Spinal cord (tissue), 10 donors: ENCODE results near the gene MS4A10. TPM values are rescaled to one million over a fixed set of nuclear protein-coding genes. Genes with fewer than 3 reads are reported as not detected.

Source experiments
- DNase-seq, 6 donors: peaks; one replicate each; pipeline versions ENCODE4 v3.0.0 to v3.0.0-alpha.2; 2013 to 2015; ENCODE audit warnings: low spot score in 6 of 6, low read depth in 4 of 6
- H3K27ac ChIP-seq: one replicate; pipeline ENCODE4 v1.5.1; 2013; ENCODE audit warnings: low read depth, low read length, control low read depth
- H3K27me3 ChIP-seq: one replicate; pipeline ENCODE4 v1.6.1; 2013; ENCODE audit warnings: low read length; ENCODE audit not compliant: control insufficient read depth, insufficient read depth
- H3K36me3 ChIP-seq: one replicate; pipeline ENCODE4 v1.6.1; 2013; ENCODE audit warnings: low read length; ENCODE audit not compliant: control insufficient read depth, insufficient read depth
- H3K4me1 ChIP-seq: one replicate; pipeline ENCODE4 v1.6.1; 2013; ENCODE audit warnings: low read length; ENCODE audit not compliant: control insufficient read depth, insufficient read depth
- H3K4me3 ChIP-seq: one replicate; pipeline ENCODE4 v1.5.1; 2013; ENCODE audit warnings: low read depth, low read length, control low read depth
- H3K9me3 ChIP-seq: one replicate; pipeline ENCODE4 v1.6.1; 2013; ENCODE audit warnings: low read length; ENCODE audit not compliant: control insufficient read depth, insufficient read depth
- WGBS: methylation state at CpG from one replicate; pipeline ENCODE4 v1.1.5; 2013; ENCODE audit warnings: missing lambda C conversion rate; ENCODE audit not compliant: insufficient coverage; 5-methylcytosine and 5-hydroxymethylcytosine counted together
- polyA plus RNA-seq, 2 donors: library from polyadenylated mRNA; unstranded; fragments of 120-200 nt; gene quantifications; one replicate each; pipeline ENCODE4 v1.2.1, GENCODE V29; 2013; ENCODE audit not compliant: insufficient read length in 2 of 2
- total RNA-seq, 2 donors: library from RNA; depleted of rRNA in 1 of 2; stranded (reverse); fragments of 120-200 nt in 1 of 2; fragments of >200 nt in 1 of 2; gene quantifications; one replicate each; pipeline versions ENCODE4 v1.2.3 to v1.2.4, GENCODE V29; 2013 to 2014
- donor health status: healthy.

The MS4A10 gene
- total and polyA plus RNA-seq, 4 donors, result not detected

- peaks cover 2% of the 10 kb centered on the region for H3K27me3 ChIP-seq
- no peak overlapping the region for H3K4me3 ChIP-seq
- no peaks in the 10 kb centered on the region for H3K4me1 ChIP-seq
- H3K36me3 ChIP-seq, result no peaks in the 10 kb centered on the region
- no peak for DNase-seq
- H3K9me3 ChIP-seq, result peaks cover 3% of the 10 kb centered on the region
- WGBS, result 86% methylated on average over 6 of the region's 6 CpGs
- no peak overlapping the region for H3K27ac ChIP-seq
Observed at GRCh38 chr11:60795291-60795690, 10.2 kb downstream of the MS4A10 start.

DNA sequence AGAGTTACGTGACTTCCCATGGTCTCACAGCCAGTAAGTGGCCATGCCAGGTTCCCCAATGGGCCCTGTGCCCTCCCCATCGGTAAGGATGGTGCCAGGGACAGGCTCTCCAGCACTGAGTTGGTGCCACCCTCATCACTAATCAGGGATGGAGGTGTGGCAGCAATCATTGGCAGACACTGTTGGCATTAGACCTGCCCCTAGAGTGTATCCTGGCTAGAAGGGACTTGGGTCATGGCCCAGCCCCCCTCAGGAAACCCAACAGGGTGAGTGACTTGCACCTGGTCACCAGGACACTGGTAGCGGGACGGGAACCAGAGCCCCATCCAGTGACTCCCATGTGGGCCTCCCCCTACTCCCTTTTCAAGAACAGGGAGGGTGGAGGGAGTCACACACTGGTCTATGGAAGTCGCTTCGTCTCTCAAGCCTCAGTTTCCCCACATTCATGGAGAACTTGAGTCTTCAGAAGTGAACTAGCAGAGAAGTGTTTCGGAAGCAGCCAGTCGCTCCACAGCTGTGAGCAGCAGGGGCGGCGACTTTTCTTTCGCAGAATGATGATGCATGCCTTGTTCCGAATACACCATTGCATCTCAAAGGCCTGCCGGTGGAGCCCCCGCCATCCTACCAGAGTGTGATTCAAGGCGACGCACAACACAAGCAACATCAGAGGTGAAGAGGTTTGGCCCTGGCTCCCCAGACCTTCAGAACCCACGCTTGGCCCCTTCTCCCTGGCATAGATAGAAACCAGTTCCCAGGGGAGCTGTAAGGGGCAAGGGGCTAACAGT lies 12.9 kb downstream of the MS4A10 start:
- no peak overlapping the region for H3K4me3 ChIP-seq
- no peaks in the 10 kb centered on the region for H3K9me3 ChIP-seq
- H3K27ac ChIP-seq, result no peak overlapping the region
- DNase-seq, result no peak
- no peaks in the 10 kb centered on the region for H3K4me1 ChIP-seq
- WGBS, result 84% methylated on average over 15 of the region's 17 CpGs
- H3K27me3 ChIP-seq, result no peaks in the 10 kb centered on the region
- H3K36me3 ChIP-seq, result no peaks in the 10 kb centered on the region

DNA sequence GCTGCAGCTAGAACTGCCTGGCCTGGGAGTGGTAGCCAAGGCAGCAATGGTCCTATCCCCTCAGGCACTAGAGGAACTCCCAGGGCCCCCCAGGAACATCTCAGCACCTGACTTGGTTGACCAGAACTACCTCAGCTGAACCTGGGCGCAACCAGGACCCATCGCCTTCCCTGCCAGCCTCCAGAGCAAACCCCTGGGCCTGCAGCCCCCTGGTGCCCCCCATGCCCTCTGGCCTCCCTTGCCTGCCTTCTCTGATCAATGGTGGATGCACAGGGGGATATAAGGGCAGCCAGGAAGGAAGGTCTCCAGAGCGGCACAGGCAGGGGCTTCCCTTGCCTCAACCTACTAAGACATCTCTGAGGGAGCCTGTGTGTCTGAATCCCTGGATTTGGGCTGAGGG lies 13.5 kb downstream of the MS4A10 start:
- no peak overlapping the region for H3K4me3 ChIP-seq
- DNase-seq, result no peak
- H3K36me3 ChIP-seq, result no peaks in the 10 kb centered on the region
- H3K4me1 ChIP-seq, result no peaks in the 10 kb centered on the region
- no peaks in the 10 kb centered on the region for H3K9me3 ChIP-seq
- WGBS, result 92% methylated on average over 2 of the region's 3 CpGs
- H3K27ac ChIP-seq, result no peak overlapping the region
- H3K27me3 ChIP-seq, result no peaks in the 10 kb centered on the region

DNA sequence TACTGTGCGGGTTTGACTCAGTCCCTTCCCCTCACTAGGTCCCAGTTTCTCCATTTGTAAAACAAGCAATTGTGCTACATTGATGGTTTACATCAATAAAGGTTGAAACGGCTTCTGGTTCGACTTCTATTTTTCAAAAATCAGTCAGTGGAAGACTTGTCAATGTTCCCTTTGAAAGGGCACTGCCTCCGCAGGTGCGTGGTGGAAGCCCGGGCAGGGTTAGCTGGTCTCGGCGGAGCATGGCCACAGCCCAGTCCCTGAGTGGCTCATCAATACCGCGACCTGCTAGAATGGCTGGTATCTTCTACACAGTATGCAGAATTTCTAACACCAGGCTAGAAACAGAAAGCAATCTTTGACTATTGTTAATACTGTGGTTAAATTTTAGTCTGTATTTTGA lies 16.1 kb downstream of the MS4A10 start:
- DNase-seq, result no peak
- Histone ChIP-seq H3K27me3 (no peaks in the 10 kb centered on the region), H3K9me3 (no peaks in the 10 kb centered on the region), H3K4me3 (no peak overlapping the region), H3K36me3 (no peaks in the 10 kb centered on the region), H3K4me1 (no peaks in the 10 kb centered on the region), H3K27ac (no peak overlapping the region)
- WGBS, result 93% methylated on average over 10 of the region's 10 CpGs

GRCh38 chr11:60803273-60803936 lies 18.3 kb downstream of the MS4A10 start:
- no peak for DNase-seq
- no peaks in the 10 kb centered on the region for H3K36me3 ChIP-seq
- H3K27ac ChIP-seq, result no peak overlapping the region
- no peaks in the 10 kb centered on the region for H3K4me1 ChIP-seq
- 84% methylated on average over 5 of the region's 7 CpGs for WGBS
- no peaks in the 10 kb centered on the region for H3K9me3 ChIP-seq
- H3K27me3 ChIP-seq, result no peaks in the 10 kb centered on the region
- no peak overlapping the region for H3K4me3 ChIP-seq

GRCh38 chr11:60809249-60809648 lies 24.1 kb downstream of the MS4A10 start:
- WGBS, result 60% methylated on average over 2 of the region's 3 CpGs
- no peaks in the 10 kb centered on the region for H3K4me1 ChIP-seq

DNA sequence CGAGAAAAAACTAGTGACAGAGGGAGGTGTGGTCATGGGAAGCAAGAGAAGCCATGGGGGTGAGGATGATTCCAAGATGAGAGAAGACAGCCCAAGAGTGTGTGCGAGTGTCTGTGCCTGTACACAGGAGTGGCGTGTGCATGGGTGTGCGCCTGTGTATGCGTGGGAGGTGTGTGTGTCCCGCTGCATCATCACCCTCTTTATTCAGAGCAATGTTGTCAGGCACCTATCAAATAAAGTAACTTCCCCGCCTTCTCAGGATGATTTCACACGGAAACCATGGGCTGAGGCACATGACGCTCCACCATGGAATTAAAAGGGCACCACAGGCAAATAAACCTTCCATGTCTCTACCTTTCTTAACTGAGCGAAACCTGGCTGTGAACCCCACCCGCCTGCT lies 24.6 kb downstream of the MS4A10 start:
- H3K4me3 ChIP-seq, result no peak overlapping the region
- 85% methylated on average over 7 of the region's 11 CpGs for WGBS
- DNase-seq, result no peak
- H3K9me3 ChIP-seq, result no peaks in the 10 kb centered on the region
- H3K36me3 ChIP-seq, result no peaks in the 10 kb centered on the region
- H3K27ac ChIP-seq, result no peak overlapping the region
- H3K27me3 ChIP-seq, result no peaks in the 10 kb centered on the region
- no peaks in the 10 kb centered on the region for H3K4me1 ChIP-seq

More at GRCh38 chr11:60809249-60809648, 24.1 kb downstream of the MS4A10 start:
- Histone ChIP-seq H3K36me3 (no peaks in the 10 kb centered on the region), H3K4me3 (no peak overlapping the region), H3K27ac (no peak overlapping the region), H3K9me3 (no peaks in the 10 kb centered on the region), H3K27me3 (no peaks in the 10 kb centered on the region)
- DNase-seq, result no peak

- Histone ChIP-seq H3K4me3 (no peak overlapping the region), H3K9me3 (no peaks in the 10 kb centered on the region), H3K36me3 (no peaks in the 10 kb centered on the region), H3K4me1 (no peaks in the 10 kb centered on the region), H3K27me3 (no peaks in the 10 kb centered on the region), H3K27ac (no peak overlapping the region)
- 86% methylated on average over 4 of the region's 4 CpGs for WGBS
- DNase-seq, result no peak
Observed at GRCh38 chr11:60810151-60810550, 25.0 kb downstream of the MS4A10 start.

DNA sequence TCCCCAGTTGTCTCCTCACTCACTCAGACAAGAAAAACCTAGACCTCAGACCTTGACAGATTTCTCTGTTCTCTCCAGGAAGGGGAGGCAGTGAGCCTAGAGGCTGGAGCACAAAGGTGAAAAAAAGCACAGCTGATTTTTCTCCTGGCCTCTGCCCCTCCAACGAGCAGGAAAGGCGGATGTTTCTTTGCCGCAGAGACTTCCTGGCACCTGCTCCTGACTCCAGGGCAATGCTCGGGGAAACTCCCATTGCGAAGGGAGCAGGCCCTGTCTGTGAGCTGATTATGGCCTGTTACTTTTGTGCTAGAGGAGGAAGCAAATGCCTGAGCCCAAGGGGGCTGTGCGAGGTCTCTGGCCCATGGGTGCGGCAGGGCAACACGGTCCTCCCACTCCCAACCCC lies 25.4 kb downstream of the MS4A10 start:
- Histone ChIP-seq H3K4me1 (no peaks in the 10 kb centered on the region), H3K27me3 (no peaks in the 10 kb centered on the region), H3K36me3 (no peaks in the 10 kb centered on the region), H3K9me3 (no peaks in the 10 kb centered on the region), H3K4me3 (no peak overlapping the region), H3K27ac (no peak overlapping the region)
- 73% methylated on average over 8 of the region's 8 CpGs for WGBS
- DNase-seq, result no peak

DNA sequence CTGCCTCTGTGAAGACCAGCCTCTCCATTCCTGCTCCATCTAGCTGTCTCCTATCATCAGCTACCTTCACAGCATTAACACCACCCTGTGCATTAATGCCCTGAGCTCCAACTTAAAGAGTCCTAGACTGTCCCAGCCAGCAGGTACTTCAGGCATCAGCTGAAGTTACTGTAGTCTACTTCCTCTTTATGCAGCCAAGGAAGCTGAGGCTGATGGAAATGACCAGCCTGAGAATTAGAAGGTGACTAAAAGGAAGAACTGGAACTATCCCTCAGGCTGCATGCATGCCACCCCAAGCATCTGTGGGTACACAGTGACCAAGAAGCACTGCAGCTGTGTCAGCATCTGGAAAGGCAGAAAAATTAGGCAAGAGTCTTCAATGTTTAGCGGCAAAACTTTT lies 28.2 kb downstream of the MS4A10 start:
- H3K27ac ChIP-seq, result no peak overlapping the region
- no peaks in the 10 kb centered on the region for H3K36me3 ChIP-seq
- no peaks in the 10 kb centered on the region for H3K27me3 ChIP-seq
- DNase-seq, result no peak
- no peaks in the 10 kb centered on the region for H3K4me1 ChIP-seq
- H3K4me3 ChIP-seq, result no peak overlapping the region
- peaks cover 8% of the 10 kb centered on the region for H3K9me3 ChIP-seq
- 89% methylated on average over 1 of the region's 1 CpG for WGBS
